ENCODE results near the gene ITPR2.
"Not testable (repeated sequence)": the region's sequence is repeated elsewhere in the genome, so short reads cannot be mapped to it uniquely, and the experiment has no call there.

The ITPR2 gene

GRCh38 chr12:26517320-26517719 is 315.7 kb downstream of the ITPR2 start:
- not testable (repeated sequence) for DNase-seq (ENCODE audit: low read depth in 2 of 2)

- DNase-seq (ENCODE audit: low read depth in 2 of 2) = no peak
These were observed 318.6 kb downstream of the ITPR2 start for GRCh38 chr12:26514364-26514763.

GRCh38 chr12:26513363-26514043 is 319.5 kb downstream of the ITPR2 start:
- no peak for DNase-seq (ENCODE audit: low read depth in 2 of 2)

GRCh38 chr12:26512213-26512612 is 320.8 kb downstream of the ITPR2 start:
- DNase-seq (ENCODE audit: low read depth in 2 of 2) = no peak

GRCh38 chr12:26510354-26510674 is 322.7 kb downstream of the ITPR2 start:
- no peak for DNase-seq (ENCODE audit: low read depth in 2 of 2)

GRCh38 chr12:26507613-26508012 is 325.4 kb downstream of the ITPR2 start:
- DNase-seq (ENCODE audit: low read depth in 2 of 2) = no peak

GRCh38 chr12:26499979-26500640 is 332.9 kb downstream of the ITPR2 start:
- no peak for DNase-seq (ENCODE audit: low read depth in 2 of 2)

- no peak for DNase-seq (ENCODE audit: low read depth in 2 of 2)
These were observed 336.8 kb downstream of the ITPR2 start for GRCh38 chr12:26496170-26496569.

- no peak for DNase-seq (ENCODE audit: low read depth in 2 of 2)
These were observed 339.3 kb downstream of the ITPR2 start for GRCh38 chr12:26493656-26494055.

- DNase-seq (ENCODE audit: low read depth in 2 of 2) = no peak
These were observed 340.6 kb downstream of the ITPR2 start for GRCh38 chr12:26492406-26492805.

GRCh38 chr12:26489908-26490307 is 343.1 kb downstream of the ITPR2 start:
- no peak for DNase-seq (ENCODE audit: low read depth in 2 of 2)

- DNase-seq (ENCODE audit: low read depth in 2 of 2) = no peak
These were observed 344.6 kb downstream of the ITPR2 start for GRCh38 chr12:26488351-26488750.

- DNase-seq (ENCODE audit: low read depth in 2 of 2) = no peak
These were observed 359.7 kb downstream of the ITPR2 start for GRCh38 chr12:26473291-26473690.

GRCh38 chr12:26471560-26471959 is 361.4 kb downstream of the ITPR2 start:
- no peak for DNase-seq (ENCODE audit: low read depth in 2 of 2)

- DNase-seq (ENCODE audit: low read depth in 2 of 2) = no peak
These were observed 363.4 kb downstream of the ITPR2 start for GRCh38 chr12:26469421-26470180.

- DNase-seq (ENCODE audit: low read depth in 2 of 2) = no peak
These were observed 365.6 kb downstream of the ITPR2 start for GRCh38 chr12:26467351-26467750.

GRCh38 chr12:26466726-26467125 is 366.3 kb downstream of the ITPR2 start:
- DNase-seq (ENCODE audit: low read depth in 2 of 2) = no peak

- no peak for DNase-seq (ENCODE audit: low read depth in 2 of 2)
These were observed 367.4 kb downstream of the ITPR2 start for GRCh38 chr12:26465419-26466097.

- no peak for DNase-seq (ENCODE audit: low read depth in 2 of 2)
These were observed 371.2 kb downstream of the ITPR2 start for GRCh38 chr12:26461776-26462175.

- DNase-seq (ENCODE audit: low read depth in 2 of 2) = no peak
These were observed 372.6 kb downstream of the ITPR2 start for GRCh38 chr12:26460361-26460760.

- no peak for DNase-seq (ENCODE audit: low read depth in 2 of 2)
These were observed 376.9 kb downstream of the ITPR2 start for GRCh38 chr12:26455936-26456574.

GRCh38 chr12:26453246-26453645 is 379.7 kb downstream of the ITPR2 start:
- DNase-seq (ENCODE audit: low read depth in 2 of 2) = no peak
